Measurements from ENCODE around the gene SHMT2.

The SHMT2 gene

GRCh38 chr12:57205931-57206330, 23.6 kb upstream of the SHMT2 start:
- in situ Hi-C loops (cut with MboI; ENCODE audit: low pct_unique_long_range_greater_than_20kb, low sequenced_read_pairs, unreplicated experiment) = no loop called here

GRCh38 chr12:57207731-57208630, 21.5 kb upstream of the SHMT2 start:
- TF ChIP-seq, protein P1, sequence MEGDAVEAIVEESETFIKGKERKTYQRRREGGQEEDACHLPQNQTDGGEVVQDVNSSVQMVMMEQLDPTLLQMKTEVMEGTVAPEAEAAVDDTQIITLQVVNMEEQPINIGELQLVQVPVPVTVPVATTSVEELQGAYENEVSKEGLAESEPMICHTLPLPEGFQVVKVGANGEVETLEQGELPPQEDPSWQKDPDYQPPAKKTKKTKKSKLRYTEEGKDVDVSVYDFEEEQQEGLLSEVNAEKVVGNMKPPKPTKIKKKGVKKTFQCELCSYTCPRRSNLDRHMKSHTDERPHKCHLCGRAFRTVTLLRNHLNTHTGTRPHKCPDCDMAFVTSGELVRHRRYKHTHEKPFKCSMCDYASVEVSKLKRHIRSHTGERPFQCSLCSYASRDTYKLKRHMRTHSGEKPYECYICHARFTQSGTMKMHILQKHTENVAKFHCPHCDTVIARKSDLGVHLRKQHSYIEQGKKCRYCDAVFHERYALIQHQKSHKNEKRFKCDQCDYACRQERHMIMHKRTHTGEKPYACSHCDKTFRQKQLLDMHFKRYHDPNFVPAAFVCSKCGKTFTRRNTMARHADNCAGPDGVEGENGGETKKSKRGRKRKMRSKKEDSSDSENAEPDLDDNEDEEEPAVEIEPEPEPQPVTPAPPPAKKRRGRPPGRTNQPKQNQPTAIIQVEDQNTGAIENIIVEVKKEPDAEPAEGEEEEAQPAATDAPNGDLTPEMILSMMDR (IDR thresholded peaks at IDR 0.05; ENCODE audit: extremely low read depth, insufficient read depth, missing control alignments) = no peak
- DNase-seq (ENCODE audit: low spot score) = no peak
- in situ Hi-C loops (cut with MboI; ENCODE audit: low pct_unique_long_range_greater_than_20kb, low sequenced_read_pairs, unreplicated experiment) = no loop called here

More at GRCh38 chr12:57205931-57206330, 23.6 kb upstream of the SHMT2 start:
- DNase-seq (ENCODE audit: low spot score) = no peak
- TF ChIP-seq, protein P1 (IDR thresholded peaks at IDR 0.05; ENCODE audit: extremely low read depth, insufficient read depth, missing control alignments) = no peak

DNA sequence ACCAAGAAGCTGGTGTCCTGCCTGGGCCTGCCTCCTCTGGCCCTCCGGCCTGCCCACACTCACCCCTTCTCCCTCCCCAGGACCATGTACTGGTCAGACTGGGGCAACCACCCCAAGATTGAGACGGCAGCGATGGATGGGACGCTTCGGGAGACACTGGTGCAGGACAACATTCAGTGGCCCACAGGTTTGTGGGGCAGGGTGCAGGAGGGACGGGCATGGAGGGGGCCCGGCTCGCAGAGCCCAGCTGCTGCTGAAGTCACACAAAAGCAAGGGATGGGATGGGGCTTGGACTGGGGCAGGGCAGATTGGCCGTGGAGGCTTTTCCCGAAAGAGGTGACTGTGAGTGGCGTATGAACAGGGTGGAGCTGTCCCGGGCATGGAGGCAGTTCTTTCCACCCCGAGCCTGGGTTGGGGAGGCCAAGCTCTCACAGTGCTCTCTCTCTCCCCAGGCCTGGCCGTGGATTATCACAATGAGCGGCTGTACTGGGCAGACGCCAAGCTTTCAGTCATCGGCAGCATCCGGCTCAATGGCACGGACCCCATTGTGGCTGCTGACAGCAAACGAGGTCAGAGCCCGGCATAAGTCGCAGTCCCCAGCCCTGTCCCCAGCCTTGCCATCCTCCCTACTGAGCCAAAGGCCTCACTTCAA, 20.8 kb upstream of the SHMT2 start:
- no peak for DNase-seq (ENCODE audit: low spot score)
- in situ Hi-C loops (cut with MboI; ENCODE audit: low pct_unique_long_range_greater_than_20kb, low sequenced_read_pairs, unreplicated experiment) = no loop called here
- TF ChIP-seq, protein P1 (IDR thresholded peaks at IDR 0.05; ENCODE audit: extremely low read depth, insufficient read depth, missing control alignments) = no peak

- no peak for DNase-seq (ENCODE audit: low spot score)
- TF ChIP-seq, protein P1 (IDR thresholded peaks at IDR 0.05; ENCODE audit: extremely low read depth, insufficient read depth, missing control alignments) = no peak
- in situ Hi-C loops (cut with MboI; ENCODE audit: low pct_unique_long_range_greater_than_20kb, low sequenced_read_pairs, unreplicated experiment) = no loop called here
These were observed 19.6 kb upstream of the SHMT2 start for GRCh38 chr12:57209916-57210315.

DNA sequence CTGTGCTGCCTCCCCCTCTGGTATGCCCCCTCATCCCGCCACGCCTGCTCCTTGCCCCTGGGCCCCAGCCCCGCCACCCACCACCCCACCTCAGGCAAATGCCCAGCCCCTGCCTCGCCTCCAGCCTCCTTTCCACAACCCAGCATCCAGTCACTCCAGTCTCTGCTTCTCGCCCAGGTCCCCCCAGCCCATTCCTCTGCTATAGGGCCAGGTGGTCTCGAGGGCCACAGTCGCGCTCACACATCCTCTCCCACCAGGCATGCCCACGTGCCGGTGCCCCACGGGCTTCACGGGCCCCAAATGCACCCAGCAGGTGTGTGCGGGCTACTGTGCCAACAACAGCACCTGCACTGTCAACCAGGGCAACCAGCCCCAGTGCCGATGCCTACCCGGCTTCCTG, 19.1 kb upstream of the SHMT2 start:
- in situ Hi-C loops (cut with MboI; ENCODE audit: low pct_unique_long_range_greater_than_20kb, low sequenced_read_pairs, unreplicated experiment) = no loop called here
- no peak for DNase-seq (ENCODE audit: low spot score)
- TF ChIP-seq, protein P1 (IDR thresholded peaks at IDR 0.05; ENCODE audit: extremely low read depth, insufficient read depth, missing control alignments) = no peak

GRCh38 chr12:57210926-57211692, 18.4 kb upstream of the SHMT2 start:
- in situ Hi-C loops (cut with MboI; ENCODE audit: low pct_unique_long_range_greater_than_20kb, low sequenced_read_pairs, unreplicated experiment) = no loop called here
- TF ChIP-seq, protein P1 (IDR thresholded peaks at IDR 0.05; ENCODE audit: extremely low read depth, insufficient read depth, missing control alignments) = no peak
- no peak for DNase-seq (ENCODE audit: low spot score)
